HEK293T (cell line): ENCODE measurements around the gene WWOX.

Experiments
- SP1 ChIP-seq: fragments of 450-650 bp; IDR thresholded peaks from 2 replicates; pipeline ENCODE4 v1.6.1; 2017
- SUZ12 ChIP-seq: fragments of 450-650 bp; IDR thresholded peaks from 2 replicates; pipeline ENCODE4 v1.6.1; 2016; ENCODE audit warnings: mild to moderate bottlenecking
- ZNF384 ChIP-seq: fragments of 450-650 bp; IDR thresholded peaks from 2 replicates; pipeline ENCODE4 v1.6.1; 2016

DNA sequence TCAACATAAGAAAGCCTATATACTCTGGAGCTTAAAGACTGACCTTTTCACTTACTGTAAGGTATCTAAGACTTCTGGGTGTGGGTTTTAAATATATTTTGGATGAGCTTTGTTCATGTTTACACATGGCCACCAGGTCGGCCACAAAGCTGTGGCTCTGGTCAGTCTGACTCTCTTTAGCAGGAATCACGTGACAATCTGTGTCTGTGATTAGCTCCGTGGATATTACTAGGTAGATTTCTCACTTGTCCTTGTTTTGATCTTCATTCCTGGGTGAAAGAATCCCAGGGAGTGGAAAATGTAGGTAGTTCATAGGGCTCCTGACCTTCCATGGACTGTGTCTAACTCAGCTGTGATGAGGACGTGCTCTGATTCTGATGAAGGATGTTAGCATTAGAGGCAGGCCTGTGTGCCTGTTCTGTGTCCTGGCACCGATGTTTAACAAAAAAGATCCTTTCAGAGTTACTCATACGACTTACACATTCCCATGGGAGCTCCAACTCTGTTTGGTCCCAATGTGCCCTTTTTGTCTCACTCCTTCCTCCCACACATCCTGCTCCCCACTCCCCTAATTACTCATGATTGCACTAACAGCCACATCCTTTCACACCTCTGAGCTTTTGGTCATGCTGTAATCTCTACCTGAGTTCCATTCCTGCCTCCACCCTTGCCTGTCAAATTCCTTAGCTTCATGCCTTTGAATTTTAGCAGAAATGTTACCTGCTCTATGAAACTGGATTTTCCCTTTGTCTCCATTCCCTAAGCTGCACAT lies 1076.0 kb downstream of the WWOX start:
- TF ChIP-seq ZNF384 (no peak), SP1 (no peak), SUZ12 (no peak)
